Activated naive CD8-positive, alpha-beta T cell (primary cell): Measurements from ENCODE around the gene RAB5IF.
A peak's percentile ranks its signal among the peaks of the same experiment; 100 is the strongest.

Experiments used
- H3K27ac Mint-ChIP-seq: one replicate; pipeline ENCODE4 v1.8.0; 2021; ENCODE audit warnings: mixed read lengths
- H3K27me3 Mint-ChIP-seq: one replicate; pipeline ENCODE4 v1.8.0; 2021; ENCODE audit warnings: mixed read lengths
- H3K36me3 Mint-ChIP-seq: one replicate; pipeline ENCODE4 v1.8.0; 2021; ENCODE audit warnings: mixed read lengths
- H3K4me1 Mint-ChIP-seq: one replicate; pipeline ENCODE4 v1.8.0; 2021; ENCODE audit warnings: low read depth, mixed read lengths
- H3K4me3 Mint-ChIP-seq: one replicate; pipeline ENCODE4 v1.8.0; 2021; ENCODE audit warnings: mild to moderate bottlenecking, mixed read lengths
- H3K9me3 Mint-ChIP-seq: one replicate; pipeline ENCODE4 v1.8.0; 2021; ENCODE audit warnings: low read depth, mixed read lengths

Gene RAB5IF

DNA sequence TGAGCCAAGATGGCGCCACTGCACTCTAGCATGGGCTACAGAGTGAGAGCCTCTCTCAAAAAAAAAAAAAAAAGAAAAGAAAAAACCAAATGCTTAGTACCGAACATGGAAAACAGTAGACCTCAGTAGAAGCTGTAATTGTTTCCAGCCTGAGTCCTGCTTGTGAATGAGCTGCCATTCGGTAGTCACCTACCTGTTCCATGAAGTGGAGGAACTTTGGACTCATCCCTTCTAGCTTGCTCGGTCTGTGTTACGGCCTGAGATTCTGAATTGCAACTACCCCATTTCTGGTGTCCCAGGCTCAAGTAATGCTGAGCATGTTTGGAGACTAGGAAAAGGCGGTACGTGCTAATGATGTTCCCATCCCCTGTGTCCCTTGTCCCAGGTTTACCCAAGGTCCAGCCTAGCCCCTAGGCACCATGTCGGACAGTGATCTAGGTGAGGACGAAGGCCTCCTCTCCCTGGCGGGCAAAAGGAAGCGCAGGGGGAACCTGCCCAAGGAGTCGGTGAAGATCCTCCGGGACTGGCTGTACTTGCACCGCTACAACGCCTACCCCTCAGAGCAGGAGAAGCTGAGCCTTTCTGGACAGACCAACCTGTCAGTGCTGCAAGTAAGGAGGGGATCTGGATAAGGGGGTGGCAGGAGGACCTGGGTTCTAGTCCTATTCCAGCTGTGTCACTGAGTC, 27.1 kb upstream of the RAB5IF start:
- Mint-ChIP-seq H3K27me3 (no peaks in the 10 kb centered on the region), H3K27ac (peak overlapping the region; percentile 16), H3K9me3 (no peaks in the 10 kb centered on the region), H3K4me3 (no peak overlapping the region), H3K36me3 (peaks cover 3% of the 10 kb centered on the region), H3K4me1 (peaks cover 44% of the 10 kb centered on the region)

DNA sequence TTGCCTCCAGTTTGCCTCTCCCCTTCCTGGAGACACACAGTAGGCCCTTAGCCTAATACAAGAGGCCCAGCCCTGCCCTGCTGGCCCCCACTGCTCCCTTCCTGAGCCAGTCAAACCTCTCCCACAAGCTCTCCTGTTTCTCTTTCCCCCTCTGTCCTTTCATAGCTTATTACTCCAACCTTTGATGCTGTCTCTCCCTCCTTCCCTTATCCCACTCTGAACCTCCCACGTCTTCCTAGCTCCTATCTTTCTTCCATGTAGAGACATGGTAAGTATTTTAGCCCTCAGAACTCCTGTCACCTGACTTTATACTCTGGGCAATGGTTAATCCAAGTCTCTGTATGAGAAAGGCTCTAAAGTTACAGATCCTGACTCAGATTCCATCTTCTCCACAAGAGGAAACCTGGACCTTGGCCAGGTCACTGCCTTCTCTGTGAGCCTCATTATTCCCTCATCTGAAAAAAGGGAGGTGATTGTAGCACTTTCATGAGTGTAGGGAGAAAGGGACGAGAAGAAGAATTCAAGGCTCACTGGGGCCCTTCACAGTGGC, 25.5 kb upstream of the RAB5IF start:
- H3K4me1 Mint-ChIP-seq, result peaks cover 39% of the 10 kb centered on the region
- peak overlapping the region; percentile 68 for H3K27ac Mint-ChIP-seq
- no peaks in the 10 kb centered on the region for H3K9me3 Mint-ChIP-seq
- H3K36me3 Mint-ChIP-seq, result peaks cover 5% of the 10 kb centered on the region
- peak overlapping the region; percentile 15 for H3K4me3 Mint-ChIP-seq
- no peaks in the 10 kb centered on the region for H3K27me3 Mint-ChIP-seq

GRCh38 chr20:36582322-36582721, 23.3 kb upstream of the RAB5IF start:
- Mint-ChIP-seq H3K4me3 (peak overlapping the region; percentile 40), H3K36me3 (peaks cover 5% of the 10 kb centered on the region), H3K27ac (peak overlapping the region; percentile 86), H3K9me3 (no peaks in the 10 kb centered on the region), H3K4me1 (peaks cover 33% of the 10 kb centered on the region), H3K27me3 (no peaks in the 10 kb centered on the region)

DNA sequence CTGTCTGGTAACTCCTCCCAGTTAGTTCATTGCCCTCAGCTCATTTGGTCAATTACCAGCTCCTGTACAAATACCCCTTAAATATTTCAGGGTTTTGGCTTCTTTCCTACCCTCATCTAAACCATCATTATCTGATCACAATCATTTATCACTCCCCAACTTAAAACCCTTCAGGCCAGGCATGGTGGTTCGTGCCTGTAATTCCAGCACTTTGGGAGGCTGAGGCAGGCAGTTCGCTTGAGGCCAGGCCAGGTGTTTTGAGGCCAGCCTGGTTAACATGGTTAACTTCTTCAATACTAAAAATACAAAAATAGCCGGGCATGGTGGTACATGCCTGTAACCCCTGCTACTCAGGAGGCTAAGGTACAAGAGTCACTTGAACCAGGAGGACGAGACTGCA, 22.8 kb upstream of the RAB5IF start:
- Mint-ChIP-seq H3K9me3 (no peaks in the 10 kb centered on the region), H3K27ac (peak overlapping the region; percentile 86), H3K27me3 (no peaks in the 10 kb centered on the region), H3K4me3 (no peak overlapping the region), H3K4me1 (peaks cover 37% of the 10 kb centered on the region), H3K36me3 (peaks cover 5% of the 10 kb centered on the region)

- Mint-ChIP-seq H3K27ac (peak overlapping the region; percentile 70), H3K4me3 (no peak overlapping the region), H3K36me3 (peaks cover 5% of the 10 kb centered on the region), H3K9me3 (no peaks in the 10 kb centered on the region), H3K27me3 (no peaks in the 10 kb centered on the region), H3K4me1 (peaks cover 40% of the 10 kb centered on the region)
These were observed 21.5 kb upstream of the RAB5IF start for GRCh38 chr20:36584018-36584481.

DNA sequence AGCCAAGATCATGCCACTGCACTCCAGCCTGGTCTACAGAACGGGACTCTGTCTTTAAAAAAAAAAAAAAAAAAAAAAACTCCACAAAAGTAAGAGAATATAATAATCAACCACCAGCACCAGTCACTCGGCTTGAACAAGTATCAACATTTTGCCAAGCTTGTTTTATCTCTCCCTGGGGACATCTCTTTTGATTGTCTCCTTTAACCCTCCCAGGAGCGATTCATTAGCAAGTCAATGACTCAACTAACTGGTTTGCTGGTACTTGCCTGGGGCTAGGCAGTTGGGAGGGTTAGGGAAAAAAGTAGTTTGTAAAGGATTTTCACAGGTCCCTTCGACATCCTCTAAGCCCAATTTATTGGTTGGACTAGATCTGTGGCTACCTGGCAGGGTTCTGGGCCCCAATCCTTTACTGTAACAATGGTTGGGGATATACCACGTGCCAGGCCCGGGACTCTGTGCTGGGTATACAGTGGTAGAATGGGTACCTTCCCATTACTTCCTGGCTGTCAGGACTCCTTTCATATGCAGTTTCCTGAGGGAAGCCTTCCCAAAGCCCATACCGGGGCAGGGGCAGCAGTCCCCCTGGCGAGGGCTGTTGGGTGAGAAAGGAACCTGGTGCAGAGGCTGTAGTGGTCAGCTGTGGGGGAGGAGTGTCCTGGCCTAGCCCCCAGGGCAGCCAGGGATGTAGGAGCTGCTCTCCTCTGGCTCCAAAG, 20.0 kb upstream of the RAB5IF start:
- Mint-ChIP-seq H3K4me3 (no peak overlapping the region), H3K27ac (peak overlapping the region; percentile 22), H3K4me1 (peaks cover 34% of the 10 kb centered on the region), H3K27me3 (no peaks in the 10 kb centered on the region), H3K36me3 (peaks cover 2% of the 10 kb centered on the region), H3K9me3 (no peaks in the 10 kb centered on the region)

- Mint-ChIP-seq H3K27me3 (no peaks in the 10 kb centered on the region), H3K4me3 (no peak overlapping the region), H3K4me1 (peaks cover 39% of the 10 kb centered on the region), H3K27ac (peak overlapping the region; percentile 70), H3K9me3 (no peaks in the 10 kb centered on the region), H3K36me3 (peaks cover 2% of the 10 kb centered on the region)
These were observed 18.1 kb upstream of the RAB5IF start for GRCh38 chr20:36587388-36588070.

- H3K4me1 Mint-ChIP-seq, result peaks cover 67% of the 10 kb centered on the region
- H3K9me3 Mint-ChIP-seq, result no peaks in the 10 kb centered on the region
- H3K27ac Mint-ChIP-seq, result peak overlapping the region; percentile 90
- no peaks in the 10 kb centered on the region for H3K27me3 Mint-ChIP-seq
- peak overlapping the region; percentile 79 for H3K4me3 Mint-ChIP-seq
- peaks cover 6% of the 10 kb centered on the region for H3K36me3 Mint-ChIP-seq
These were observed 14.3 kb upstream of the RAB5IF start for GRCh38 chr20:36591281-36591680.

DNA sequence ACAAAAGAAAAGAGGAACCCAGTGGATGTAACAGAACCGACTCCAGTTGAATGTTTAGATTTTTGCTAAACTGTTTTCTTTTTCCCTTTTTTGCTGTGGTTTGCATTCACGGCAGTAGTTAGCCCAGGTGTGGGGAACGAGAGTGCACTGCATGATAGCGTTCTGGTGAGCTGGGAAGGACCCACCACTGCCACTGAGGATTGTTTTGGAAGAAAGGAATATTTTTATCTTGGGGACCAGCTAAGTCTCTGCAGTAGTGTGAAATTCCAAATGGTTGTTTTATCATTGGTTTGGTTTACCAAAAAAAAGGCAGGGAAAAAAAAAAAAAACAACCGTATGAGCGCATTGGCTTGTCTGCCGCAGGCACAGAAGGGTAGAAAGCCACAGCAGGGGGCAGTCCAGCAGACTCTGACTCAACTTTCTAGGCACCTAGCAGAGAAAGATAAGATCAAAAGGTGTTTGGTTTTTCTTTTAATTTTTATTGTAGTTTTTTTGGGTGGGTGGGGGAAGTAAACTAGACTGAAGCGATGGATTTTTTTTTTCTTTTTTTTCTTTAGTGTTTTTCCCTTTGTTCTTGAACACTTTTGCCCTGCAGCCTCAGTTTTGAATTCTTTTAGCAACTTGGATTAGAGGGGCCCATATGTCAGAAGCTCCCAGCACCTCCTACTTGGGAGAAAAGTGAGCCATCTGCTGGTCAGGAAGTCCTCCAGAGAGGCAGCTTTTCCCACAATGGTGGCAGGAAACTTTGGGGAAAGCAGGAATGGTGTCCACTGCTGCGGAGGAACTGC, 13.5 kb upstream of the RAB5IF start:
- peak overlapping the region; percentile 90 for H3K27ac Mint-ChIP-seq
- H3K9me3 Mint-ChIP-seq, result no peaks in the 10 kb centered on the region
- H3K4me1 Mint-ChIP-seq, result peaks cover 62% of the 10 kb centered on the region
- H3K36me3 Mint-ChIP-seq, result peaks cover 6% of the 10 kb centered on the region
- H3K27me3 Mint-ChIP-seq, result no peaks in the 10 kb centered on the region
- H3K4me3 Mint-ChIP-seq, result peak overlapping the region; percentile 79

DNA sequence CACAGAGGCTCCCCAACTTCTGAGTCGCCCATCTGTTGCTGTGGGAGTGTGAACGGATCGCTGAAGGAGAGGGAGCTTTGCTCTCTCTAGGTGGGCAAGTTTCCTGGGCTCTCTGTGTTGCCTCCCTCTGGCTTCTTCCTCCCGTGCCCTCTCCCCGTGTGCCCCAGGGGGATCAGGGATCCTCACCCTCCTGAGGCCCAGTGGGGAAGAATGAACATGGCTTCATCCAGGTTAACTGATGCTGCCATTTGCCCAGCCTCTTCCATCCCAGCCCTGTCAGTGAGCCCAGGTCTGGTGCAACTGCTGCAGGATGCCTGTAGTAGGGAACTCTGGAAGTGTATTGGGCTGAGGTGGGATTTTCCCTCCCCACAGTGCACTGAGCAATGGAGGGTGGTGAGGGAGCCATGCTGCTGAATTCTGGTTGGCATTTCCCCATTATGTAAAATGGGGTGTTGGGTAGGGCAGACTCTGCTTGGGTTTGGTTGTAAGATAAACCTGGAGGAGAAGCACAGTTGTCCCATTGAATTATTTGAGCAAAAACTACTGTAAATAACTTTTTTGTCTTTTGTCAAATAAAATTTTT, 12.1 kb upstream of the RAB5IF start:
- Mint-ChIP-seq H3K4me3 (peak overlapping the region; percentile 12), H3K36me3 (peaks cover 6% of the 10 kb centered on the region), H3K9me3 (no peaks in the 10 kb centered on the region), H3K4me1 (peaks cover 54% of the 10 kb centered on the region), H3K27ac (peak overlapping the region; percentile 90), H3K27me3 (no peaks in the 10 kb centered on the region)

GRCh38 chr20:36599912-36600345, 5.7 kb upstream of the RAB5IF start:
- H3K27ac Mint-ChIP-seq, result no peak overlapping the region
- H3K36me3 Mint-ChIP-seq, result peaks cover 3% of the 10 kb centered on the region
- H3K4me1 Mint-ChIP-seq, result peaks cover 22% of the 10 kb centered on the region
- no peaks in the 10 kb centered on the region for H3K9me3 Mint-ChIP-seq
- H3K27me3 Mint-ChIP-seq, result no peaks in the 10 kb centered on the region
- peak overlapping the region; percentile 46 for H3K4me3 Mint-ChIP-seq

DNA sequence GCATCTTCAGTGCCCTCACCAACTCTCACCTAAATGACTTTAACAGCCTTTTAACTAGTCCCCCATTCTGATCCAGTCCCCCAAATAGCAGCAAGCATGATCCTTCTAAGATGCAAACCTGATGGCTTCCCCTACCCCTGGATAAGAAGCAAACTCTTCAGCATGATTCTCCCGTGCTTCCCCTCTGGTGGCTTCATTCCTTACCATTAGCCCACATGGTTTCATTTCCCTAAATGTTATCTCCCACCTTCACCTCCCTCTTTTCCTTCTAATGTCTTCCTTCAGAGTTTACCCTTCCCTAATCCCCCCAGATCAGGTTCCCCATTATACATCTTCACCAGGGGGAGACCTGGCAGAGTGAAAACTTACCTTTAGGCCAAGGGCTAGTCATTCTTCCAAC, 4.0 kb upstream of the RAB5IF start:
- Mint-ChIP-seq H3K36me3 (no peaks in the 10 kb centered on the region), H3K27me3 (no peaks in the 10 kb centered on the region), H3K4me1 (peaks cover 15% of the 10 kb centered on the region), H3K9me3 (no peaks in the 10 kb centered on the region), H3K4me3 (no peak overlapping the region), H3K27ac (no peak overlapping the region)

DNA sequence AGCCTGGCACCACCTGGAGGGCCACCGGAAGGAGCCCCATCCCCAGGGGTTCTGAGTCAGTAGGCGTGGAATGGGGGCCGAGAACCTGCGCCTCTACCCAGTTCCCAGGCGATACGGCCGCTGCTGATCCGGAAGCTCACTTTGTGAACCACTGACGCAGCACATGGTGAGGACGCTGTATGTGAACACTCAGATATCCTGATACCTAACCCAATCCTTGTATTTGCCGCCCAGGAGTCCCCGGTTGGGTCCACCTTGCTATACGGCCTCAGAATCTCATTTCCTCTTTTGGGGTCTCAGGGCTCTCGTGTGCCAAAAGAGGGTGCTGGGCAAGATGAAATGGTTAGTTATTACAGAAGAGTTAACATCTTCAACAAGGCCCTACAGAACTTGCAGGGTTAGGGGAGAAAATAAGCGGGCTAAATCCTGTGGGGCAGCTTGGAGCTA, 604 bp upstream of the RAB5IF start:
- peaks cover 26% of the 10 kb centered on the region for H3K4me1 Mint-ChIP-seq
- peak overlapping the region; percentile 95 for H3K4me3 Mint-ChIP-seq
- H3K27ac Mint-ChIP-seq, result peak overlapping the region; percentile 93

More for the DNA sequence above, 604 bp upstream of the RAB5IF start:
- H3K36me3 Mint-ChIP-seq, result no peaks in the 10 kb centered on the region
- H3K27me3 Mint-ChIP-seq, result no peaks in the 10 kb centered on the region
- no peaks in the 10 kb centered on the region for H3K9me3 Mint-ChIP-seq
